ENCODE results near the gene SHISA9.

GRCh38 chr16:12866981-12867551, 34.3 kb upstream of the SHISA9 start:
- TF ChIP-seq CTCF (IDR thresholded peaks at IDR 0.05; ENCODE audit: low read depth, low read length) (no peak), POLR2A (IDR thresholded peaks at IDR 0.05; ENCODE audit: extremely low read depth, insufficient read length) (no peak)

Measured in NB4 (cell line).